ENCODE data around the gene RNPS1.

The RNPS1 gene

GRCh38 chr16:2233872-2234812, 33.8 kb downstream of the RNPS1 start:
- no peak for DNase-seq

GRCh38 chr16:2233046-2233775, 34.7 kb downstream of the RNPS1 start:
- no peak for DNase-seq

- no peak for DNase-seq
These were observed 35.6 kb downstream of the RNPS1 start for GRCh38 chr16:2232094-2232990.

DNA sequence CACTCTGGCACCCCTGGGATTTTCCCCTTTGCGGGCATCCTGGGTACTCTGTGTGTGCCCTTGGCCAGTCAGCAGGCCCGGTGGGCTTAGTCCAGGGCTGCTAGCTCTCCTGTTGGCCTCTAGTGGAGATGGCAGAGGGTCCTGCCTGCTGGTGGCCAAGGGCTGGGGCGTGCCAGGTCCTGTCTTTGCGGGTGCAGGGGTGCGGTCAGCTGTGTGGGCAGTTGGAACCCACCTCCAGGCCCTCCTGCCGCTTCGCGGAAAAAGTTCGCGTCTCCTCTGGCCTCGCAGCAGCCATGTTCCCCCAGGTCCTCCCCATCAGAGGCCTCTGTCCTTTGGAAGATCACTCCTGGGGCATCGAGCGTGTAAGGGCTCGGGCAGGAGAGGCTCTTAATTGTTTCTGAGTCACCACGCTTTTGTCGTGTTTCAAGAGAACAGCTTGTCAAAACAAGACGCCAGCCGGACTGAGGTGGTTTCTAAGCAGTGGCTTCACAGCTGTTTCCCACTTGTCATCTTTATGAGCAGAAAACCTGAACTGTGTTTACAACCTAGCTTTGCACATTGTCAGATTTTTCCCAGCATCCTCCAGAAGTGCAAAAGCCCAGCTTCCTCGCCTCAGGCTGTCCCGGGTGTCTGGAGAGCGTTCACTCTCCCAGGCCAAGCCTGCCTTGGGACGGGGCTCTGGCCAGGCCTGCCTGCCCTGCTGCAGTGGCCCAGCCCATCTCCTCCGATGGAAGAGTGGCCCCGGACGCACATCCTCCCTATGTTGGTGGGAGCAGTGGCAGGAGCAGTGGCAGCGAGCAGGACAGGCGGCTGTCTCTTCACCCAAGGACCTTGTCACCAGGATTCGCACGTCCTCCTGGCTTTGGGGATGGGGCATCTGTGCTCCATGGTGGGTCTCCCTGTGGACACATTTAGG, 36.7 kb downstream of the RNPS1 start:
- DNase-seq, result no peak

GRCh38 chr16:2230376-2230775, 37.5 kb downstream of the RNPS1 start:
- DNase-seq, result no peak

GRCh38 chr16:2229632-2230250, 38.2 kb downstream of the RNPS1 start:
- DNase-seq, result no peak

- no peak for DNase-seq
These were observed 38.8 kb downstream of the RNPS1 start for GRCh38 chr16:2229091-2229490.

DNA sequence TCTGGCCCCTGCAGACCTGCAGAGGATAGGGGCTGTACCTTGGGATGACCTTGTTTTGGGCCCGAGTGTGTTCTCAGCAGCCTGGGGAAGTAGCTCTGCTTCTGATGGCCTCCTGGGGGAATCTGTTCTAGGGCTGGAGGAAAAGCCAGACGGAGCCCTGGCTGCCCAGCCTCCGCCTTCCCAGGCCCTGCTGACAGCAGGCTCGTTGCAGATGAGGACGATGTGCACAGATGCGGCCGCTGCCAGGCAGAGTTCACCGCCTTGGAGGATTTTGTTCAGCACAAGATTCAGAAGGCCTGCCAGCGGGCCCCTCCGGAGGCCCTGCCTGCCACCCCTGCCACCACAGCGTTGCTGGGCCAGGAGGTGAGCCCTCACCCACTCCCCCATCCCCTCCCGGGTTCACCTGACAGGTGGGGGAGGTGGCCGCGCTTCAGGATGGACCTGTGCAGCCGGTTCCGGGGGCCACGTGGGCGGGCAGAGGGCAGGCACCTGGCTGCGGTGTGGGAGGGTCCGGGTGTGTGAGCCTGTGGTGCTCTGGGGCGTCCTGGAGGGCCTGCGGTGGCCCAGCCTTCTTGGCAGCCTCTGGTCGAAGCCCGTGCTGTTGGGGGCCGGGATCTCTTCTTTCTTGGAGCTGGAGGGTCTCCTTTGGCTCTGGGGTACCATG, 39.6 kb downstream of the RNPS1 start:
- no peak for DNase-seq

DNA sequence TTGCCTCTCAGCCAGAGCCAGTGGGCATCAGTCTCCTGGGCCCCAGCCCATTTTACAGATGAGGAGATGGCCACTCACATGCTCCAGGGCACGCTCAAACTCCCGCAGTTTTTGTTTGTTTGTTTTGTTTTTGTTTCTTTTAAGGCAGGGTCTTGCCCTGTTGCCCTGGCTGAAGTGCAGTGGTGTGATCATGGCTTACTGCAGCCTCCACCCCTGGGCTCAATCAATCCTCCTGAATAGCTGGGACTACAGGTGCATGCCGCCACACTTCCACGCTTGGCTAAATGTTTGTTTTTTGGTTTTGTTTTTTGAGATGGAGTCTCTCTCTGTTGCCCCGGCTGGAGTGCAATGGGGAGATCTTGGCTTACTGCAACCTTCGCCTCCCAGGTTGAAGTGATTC, 41.0 kb downstream of the RNPS1 start:
- no peak for DNase-seq

GRCh38 chr16:2226245-2226793, 41.6 kb downstream of the RNPS1 start:
- DNase-seq, result no peak

- DNase-seq, result no peak
These were observed 43.9 kb downstream of the RNPS1 start for GRCh38 chr16:2223942-2224486.

DNA sequence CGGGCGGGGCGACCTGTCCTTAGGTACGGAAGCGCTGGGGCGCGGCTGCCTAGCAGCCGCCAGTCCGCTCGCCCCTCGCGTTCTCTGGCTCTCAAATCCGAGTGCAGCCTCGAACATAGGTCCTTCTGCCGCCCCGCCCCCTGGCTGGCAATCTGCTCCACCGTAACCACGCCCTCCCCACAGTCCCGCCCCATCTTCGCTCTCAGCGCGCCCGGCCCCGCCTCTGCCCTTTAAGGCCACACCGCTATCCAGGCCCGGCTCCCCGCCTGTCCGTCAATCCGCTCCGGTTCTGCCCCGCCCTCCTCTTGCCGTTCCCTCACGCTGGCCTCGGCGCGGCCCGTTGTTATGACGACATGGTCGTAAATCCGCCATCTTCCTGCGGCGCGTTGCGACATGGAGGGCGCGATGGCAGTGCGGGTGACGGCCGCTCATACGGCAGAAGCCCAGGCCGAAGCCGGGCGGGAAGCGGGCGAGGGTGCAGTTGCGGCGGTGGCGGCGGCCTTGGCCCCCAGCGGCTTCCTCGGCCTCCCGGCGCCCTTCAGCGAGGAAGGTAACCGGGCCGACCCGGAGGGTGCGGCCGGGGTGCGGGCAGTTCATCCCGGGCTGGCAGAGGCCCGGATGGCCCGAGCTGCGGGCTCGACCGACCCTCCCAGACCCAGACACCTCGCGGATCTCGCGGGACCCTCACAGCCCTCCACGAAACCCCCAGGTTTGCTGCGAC, 44.5 kb downstream of the RNPS1 start, which contains the start of gene E4F1:
Gene E4F1 (plus strand): TSS at position 371 of the 721 bp plus-strand sequence. CDS start 23 bp downstream, at position 394.
- DNase-seq, result peak; percentile 99

GRCh38 chr16:2216330-2216729, 51.6 kb downstream of the RNPS1 start:
- no peak for DNase-seq

DNA sequence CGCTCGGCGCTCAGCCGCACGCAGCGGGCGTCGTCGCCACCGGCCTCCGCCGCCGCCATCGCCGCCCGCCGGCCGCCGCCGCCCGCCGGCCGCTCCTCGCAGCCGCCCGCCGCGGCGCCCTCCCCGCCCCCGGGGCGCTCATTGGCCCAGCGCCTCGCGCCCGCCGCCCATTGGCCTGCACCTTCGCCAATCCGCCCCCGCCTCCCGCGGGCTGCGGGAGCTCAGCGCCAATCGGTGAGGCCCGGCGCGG, 53.3 kb downstream of the RNPS1 start, which contains the start of gene PGP:
Gene PGP (minus strand): TSS at position 122 of the 250 bp plus-strand sequence. CDS start 63 bp downstream, at position 59.
- DNase-seq, result no peak

DNA sequence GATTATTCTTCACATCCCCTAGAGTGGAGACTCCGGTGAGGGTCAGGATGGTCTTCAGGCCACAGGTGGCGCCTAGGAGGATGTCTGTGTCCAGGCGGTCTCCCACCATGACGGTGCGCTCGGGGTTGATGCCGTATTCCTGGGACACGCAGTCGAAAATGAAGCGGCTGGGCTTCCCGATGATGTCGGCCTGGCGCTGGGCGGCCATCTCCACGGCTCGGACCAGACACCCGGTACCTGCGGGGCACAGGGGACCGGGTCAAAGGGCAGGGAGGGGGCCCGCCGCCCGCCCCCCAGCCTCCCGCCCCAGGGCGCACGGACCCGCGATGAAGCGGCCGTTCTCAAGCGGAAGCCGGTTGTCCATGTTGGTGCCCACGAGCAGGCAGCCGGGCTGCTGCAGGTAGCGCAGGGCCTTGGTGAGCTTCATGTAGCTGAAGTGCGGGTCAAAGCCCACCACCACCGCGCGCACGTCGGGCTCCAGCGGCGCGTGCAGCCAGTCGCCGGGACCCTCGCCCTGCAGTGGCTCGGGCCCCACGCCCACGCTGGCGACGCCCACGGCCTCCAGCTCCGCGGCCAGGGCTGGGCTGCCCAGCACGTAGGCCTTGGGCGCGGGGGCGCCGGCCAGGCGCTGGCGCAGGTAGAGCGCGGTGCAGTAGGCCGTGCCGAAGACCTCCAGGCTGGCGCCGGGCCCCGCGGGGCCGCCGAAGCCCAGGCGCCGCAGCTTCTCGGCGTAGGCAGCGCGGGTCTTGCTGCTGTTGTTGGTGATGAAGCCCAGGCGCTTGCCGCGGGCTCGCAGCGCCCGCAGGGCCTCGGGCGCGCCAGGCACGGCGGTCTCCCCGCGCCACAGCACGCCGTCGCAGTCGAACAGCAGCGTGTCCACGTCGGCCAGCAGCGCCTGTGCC, 53.9 kb downstream of the RNPS1 start:
- peak; percentile 66 for DNase-seq

GRCh38 chr16:2212362-2213324, 55.3 kb downstream of the RNPS1 start:
- DNase-seq, result no peak

DNA sequence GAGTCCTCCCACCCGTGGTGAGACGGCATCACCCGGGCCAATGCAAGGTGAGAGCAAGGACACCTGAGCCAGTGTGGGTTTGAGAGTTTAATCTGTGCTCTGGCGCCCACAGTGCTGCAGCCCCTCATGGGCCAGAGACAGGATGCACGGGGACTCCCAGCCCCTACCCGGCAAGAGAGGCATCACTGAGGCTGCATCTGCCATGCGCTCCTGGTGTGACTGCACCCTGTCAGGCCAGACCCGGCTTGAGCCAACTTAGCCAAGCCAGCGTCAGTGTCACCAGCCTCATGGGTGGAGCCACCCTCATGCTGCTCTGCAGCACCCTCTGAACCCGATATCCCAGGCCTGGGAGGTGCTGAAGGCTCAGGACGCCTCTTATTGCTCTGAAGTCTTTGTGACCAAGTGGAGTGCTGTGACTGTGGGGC, 56.0 kb downstream of the RNPS1 start:
- no peak for DNase-seq

Measured in activated CD8-positive, alpha-beta memory T cell treated with anti-CD3 and anti-CD28 coated beads, Interleukin-2, amount 50 U/mL, for 48 hours (primary cell).